ENCODE results near the gene ATXN1.

DNA sequence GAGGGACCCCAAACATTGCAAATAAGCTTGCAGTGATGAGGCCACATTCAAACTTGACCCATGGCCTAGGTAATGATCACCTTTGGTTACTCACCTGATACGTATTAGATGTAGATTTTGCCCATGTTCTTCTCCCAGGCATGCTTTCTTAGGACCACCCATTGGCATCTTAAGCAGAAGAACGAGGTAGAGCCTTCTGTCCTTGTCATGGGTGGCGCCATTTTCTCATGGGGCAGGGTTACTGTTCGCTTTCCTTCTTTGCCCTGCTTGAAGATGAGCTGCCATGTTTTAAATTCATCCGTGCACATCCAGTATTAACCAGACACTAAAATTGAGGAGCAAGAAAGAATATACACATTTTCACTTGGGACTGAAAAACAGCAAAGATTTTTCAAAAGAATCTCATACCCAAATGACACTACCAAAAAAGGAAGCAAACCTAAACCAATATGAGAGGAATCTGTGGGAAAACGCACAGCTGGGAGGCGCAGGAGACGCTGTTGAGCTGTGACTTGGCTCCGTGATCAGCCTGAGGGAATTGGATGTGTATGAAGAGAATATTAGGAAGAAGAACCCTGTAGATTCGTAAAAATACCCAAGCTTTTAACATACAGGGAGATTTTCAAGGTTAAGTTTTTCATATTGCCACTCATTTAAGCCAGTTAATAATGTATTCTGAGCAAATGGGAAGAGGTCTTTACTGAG lies 486.2 kb downstream of the ATXN1 start:
- TF ChIP-seq, protein P1, sequence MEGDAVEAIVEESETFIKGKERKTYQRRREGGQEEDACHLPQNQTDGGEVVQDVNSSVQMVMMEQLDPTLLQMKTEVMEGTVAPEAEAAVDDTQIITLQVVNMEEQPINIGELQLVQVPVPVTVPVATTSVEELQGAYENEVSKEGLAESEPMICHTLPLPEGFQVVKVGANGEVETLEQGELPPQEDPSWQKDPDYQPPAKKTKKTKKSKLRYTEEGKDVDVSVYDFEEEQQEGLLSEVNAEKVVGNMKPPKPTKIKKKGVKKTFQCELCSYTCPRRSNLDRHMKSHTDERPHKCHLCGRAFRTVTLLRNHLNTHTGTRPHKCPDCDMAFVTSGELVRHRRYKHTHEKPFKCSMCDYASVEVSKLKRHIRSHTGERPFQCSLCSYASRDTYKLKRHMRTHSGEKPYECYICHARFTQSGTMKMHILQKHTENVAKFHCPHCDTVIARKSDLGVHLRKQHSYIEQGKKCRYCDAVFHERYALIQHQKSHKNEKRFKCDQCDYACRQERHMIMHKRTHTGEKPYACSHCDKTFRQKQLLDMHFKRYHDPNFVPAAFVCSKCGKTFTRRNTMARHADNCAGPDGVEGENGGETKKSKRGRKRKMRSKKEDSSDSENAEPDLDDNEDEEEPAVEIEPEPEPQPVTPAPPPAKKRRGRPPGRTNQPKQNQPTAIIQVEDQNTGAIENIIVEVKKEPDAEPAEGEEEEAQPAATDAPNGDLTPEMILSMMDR (conservative IDR thresholded peaks at IDR 0.05; ENCODE audit: low read depth, low read length): no peak
- TF ChIP-seq EZH2 (IDR thresholded peaks at IDR 0.05; ENCODE audit: borderline replicate concordance, low read depth, low read length, poor library complexity, severe bottlenecking): no peak
